Endothelial cell of umbilical vein (primary cell): ENCODE results near the gene LCLAT1.

Experiments
- CTCF ChIP-seq, 2 donors: IDR thresholded peaks; 1 replicate in 1 of 2; 2 replicates in 1 of 2; pipeline ENCODE4 v1.5.1; 2011; ENCODE audit warnings: low read length in 2 of 2, mild to moderate bottlenecking in 2 of 2, moderate library complexity in 2 of 2, control low read depth in 1 of 2, inconsistent platforms in 1 of 2, low read depth in 1 of 2; ENCODE audit not compliant: insufficient read depth in 1 of 2; ENCODE audit errors: extremely low read depth in 1 of 2
- EZH2 ChIP-seq: IDR thresholded peaks from 2 replicates; pipeline ENCODE4 v1.6.1; 2012; ENCODE audit warnings: borderline replicate concordance, low read depth, mild to moderate bottlenecking, moderate library complexity, low read length, inconsistent platforms; ENCODE audit not compliant: severe bottlenecking
- POLR2A ChIP-seq: IDR thresholded peaks from 2 replicates; pipeline ENCODE4 v1.6.1; 2012; ENCODE audit warnings: low read depth, mild to moderate bottlenecking, control low read depth, low read length
- POLR2AphosphoS5 ChIP-seq: IDR thresholded peaks from 2 replicates; pipeline ENCODE4 v1.6.1; 2012; ENCODE audit warnings: low read depth, mild to moderate bottlenecking, control low read depth, low read length, moderate library complexity; ENCODE audit not compliant: insufficient read depth

GRCh38 chr2:30441023-30441422 is 6.0 kb upstream of the LCLAT1 start:
- TF ChIP-seq CTCF (IDR thresholded peaks at IDR 0.05; ENCODE audit: extremely low read depth in 1 of 2, insufficient read depth in 1 of 2, low read depth in 1 of 2, low read length in 2 of 2) (no peak), EZH2 (no peak), POLR2AphosphoS5 (no peak), POLR2A (no peak)
